Measurements from ENCODE around the gene B4GALT2. TPM values are rescaled to one million over a fixed set of nuclear protein-coding genes. Genes with fewer than 3 reads are reported as not detected.

Gene B4GALT2
- 94.8 to 109 TPM (median 99.4 TPM) in 3 replicates for total RNA-seq
- long read RNA-seq, transcript B4GALT2-203 (7 exons, 2,203 nt): major isoform, 219 of 327 reads
- long read RNA-seq, partial matches to known transcripts: 36 of 327 reads
- long read RNA-seq, other reads (novel, unspliced or antisense): 69 of 327 reads

GRCh38 chr1:43978551-43979260 lies at the start of gene B4GALT2:
TSS of gene B4GALT2 (plus strand) at chr1:43979210. CDS start at chr1:43981161, 1,951 bp downstream.
- no peaks in the 10 kb centered on the region for H3K9me3 Mint-ChIP-seq (ENCODE audit: low read depth)
- H3K4me1 Mint-ChIP-seq (ENCODE audit: low read depth): peaks cover 63% of the 10 kb centered on the region
- TF ChIP-seq CTCF (IDR thresholded peaks at IDR 0.05): no peak
- no peaks in the 10 kb centered on the region for H3K27me3 Mint-ChIP-seq (ENCODE audit: low read depth)
- no peak for DNase-seq (ENCODE audit: low spot score)
- peak within 1 kb of the TSS; percentile 91 for H3K4me3 Mint-ChIP-seq (ENCODE audit: unreplicated experiment)
- peaks cover 34% of the 10 kb centered on the region for H3K36me3 Mint-ChIP-seq (ENCODE audit: low read depth)
- H3K27ac Mint-ChIP-seq (ENCODE audit: unreplicated experiment): peak within 1 kb of the TSS; percentile 90

- DNase-seq (ENCODE audit: low spot score): no peak
- no peak overlapping the region for H3K27ac Mint-ChIP-seq (ENCODE audit: unreplicated experiment)
These were observed 48.7 kb upstream of the B4GALT2 start for GRCh38 chr1:43930168-43930948.

GRCh38 chr1:43930949-43931275 lies 48.1 kb upstream of the B4GALT2 start:
- no peaks in the 10 kb centered on the region for H3K27me3 Mint-ChIP-seq (ENCODE audit: low read depth)
- H3K4me1 Mint-ChIP-seq (ENCODE audit: low read depth): peaks cover 18% of the 10 kb centered on the region
- peaks cover 3% of the 10 kb centered on the region for H3K9me3 Mint-ChIP-seq (ENCODE audit: low read depth)
- H3K4me3 Mint-ChIP-seq (ENCODE audit: unreplicated experiment): no peak overlapping the region
- no peak for TF ChIP-seq CTCF (IDR thresholded peaks at IDR 0.05)
- no peak for DNase-seq (ENCODE audit: low spot score)
- H3K27ac Mint-ChIP-seq (ENCODE audit: unreplicated experiment): no peak overlapping the region
- peaks cover 6% of the 10 kb centered on the region for H3K36me3 Mint-ChIP-seq (ENCODE audit: low read depth)

More at GRCh38 chr1:43930168-43930948, 48.7 kb upstream of the B4GALT2 start:
- Mint-ChIP-seq H3K4me3 (ENCODE audit: unreplicated experiment) (no peak overlapping the region), H3K27me3 (ENCODE audit: low read depth) (no peaks in the 10 kb centered on the region), H3K4me1 (ENCODE audit: low read depth) (peaks cover 18% of the 10 kb centered on the region), H3K9me3 (ENCODE audit: low read depth) (peaks cover 3% of the 10 kb centered on the region), H3K36me3 (ENCODE audit: low read depth) (peaks cover 11% of the 10 kb centered on the region)
- peak; percentile 65 for TF ChIP-seq CTCF (IDR thresholded peaks at IDR 0.05)

- no peak overlapping the region for H3K4me3 Mint-ChIP-seq (ENCODE audit: unreplicated experiment)
These were observed 47.0 kb upstream of the B4GALT2 start for GRCh38 chr1:43931711-43932660.

More at GRCh38 chr1:43931711-43932660, 47.0 kb upstream of the B4GALT2 start:
- Mint-ChIP-seq H3K36me3 (ENCODE audit: low read depth) (peaks cover 5% of the 10 kb centered on the region), H3K9me3 (ENCODE audit: low read depth) (peaks cover 3% of the 10 kb centered on the region), H3K27ac (ENCODE audit: unreplicated experiment) (no peak overlapping the region), H3K4me1 (ENCODE audit: low read depth) (peaks cover 20% of the 10 kb centered on the region), H3K27me3 (ENCODE audit: low read depth) (no peaks in the 10 kb centered on the region)
- no peak for TF ChIP-seq CTCF (IDR thresholded peaks at IDR 0.05)
- DNase-seq (ENCODE audit: low spot score): no peak

Measured in chondrocyte (in vitro differentiated cells).